HepG2 (cell line): ENCODE results near the gene KLRC4. TPM values are rescaled to one million over a fixed set of nuclear protein-coding genes. Genes with fewer than 3 reads are reported as not detected.
"Not testable (repeated sequence)": the region's sequence is repeated elsewhere in the genome, so short reads cannot be mapped to it uniquely, and the experiment has no call there.

ENCODE experiments used
- ATAC-seq: fragments of 200-7000 bp; cut with Tn5 transposase; 3 replicates; pipeline ENCODE4 v1.9.1; 2020; ENCODE audit warnings: mild to moderate bottlenecking, moderate library complexity
- BruUV-seq: library from RNA; stranded (reverse); fragments of 400-500 nt; replicated peaks from 2 replicates; lab custom pipeline; 2021; lab: Mats Ljungman, UMichigan
- CTCF ChIA-PET: fragments of 300-600 bp; formaldehyde crosslinking; extraction: SDS; loops from one replicate; lab custom pipeline; 2021; ENCODE audit warnings: low total read pairs, inconsistent platforms, low intra/inter-chr PET ratio; lab: Yijun Ruan, JAX
- POLR2A ChIA-PET: fragments of 350-600 bp; sonication (Branson Sonifier 250); formaldehyde crosslinking; loops from one replicate; lab custom pipeline; 2020; ENCODE audit warnings: antibody characterized with exemption, inconsistent platforms; lab: Yijun Ruan, JAX
- DNase-seq: peaks from one replicate; pipeline ENCODE4 v3.0.0-alpha.2; 2015; ENCODE audit warnings: low spot score
- FAIRE-seq: peaks from 3 replicates; lab custom pipeline; 2011; peaks lifted over from hg19 to GRCh38; lab: Jason Lieb, UNC
- H2AFZ ChIP-seq: one replicate; pipeline ENCODE4 v1.6.1; 2011; ENCODE audit warnings: low read length, inconsistent platforms
- H3K27ac ChIP-seq: fragments of 300-600 bp; 3 replicates; pipeline ENCODE4 v1.8.0; 2011; ENCODE audit warnings: mixed run types, mild to moderate bottlenecking, mixed read lengths, low read length, inconsistent platforms; ENCODE audit not compliant: insufficient read depth; ENCODE audit errors: extremely low read length
- H3K27me3 ChIP-seq, 2 experiments: fragments of 200-600 bp in 1 of 2; 2 replicates in 1 of 2; 3 replicates in 1 of 2; pipeline versions ENCODE4 v1.6.0 to v1.8.0; 2011; ENCODE audit warnings: low read length in 2 of 2, mild to moderate bottlenecking in 2 of 2, moderate library complexity in 2 of 2, inconsistent platforms in 1 of 2; ENCODE audit not compliant: insufficient read depth in 2 of 2, control insufficient read depth in 1 of 2
- H3K36me3 ChIP-seq, 2 experiments: fragments of 200-600 bp in 1 of 2; replicated peaks in 1 of 2; 2 replicates in 1 of 2; 3 replicates in 1 of 2; pipeline versions ENCODE4 v1.5.1 to v1.8.0; 2011; ENCODE audit warnings: low read length in 2 of 2, inconsistent platforms in 1 of 2; ENCODE audit not compliant: insufficient read depth in 2 of 2, control insufficient read depth in 1 of 2
- H3K4me1 ChIP-seq: 2 replicates; pipeline ENCODE4 v1.5.1; 2012; ENCODE audit warnings: low read length, inconsistent platforms; ENCODE audit not compliant: insufficient read depth
- H3K4me2 ChIP-seq: 2 replicates; pipeline ENCODE4 v1.6.0; 2011; ENCODE audit warnings: low read depth, low read length, inconsistent platforms
- H3K4me3 ChIP-seq, 3 experiments: fragments of 200-600 bp in 1 of 3; sonication (generic), shearing (Covaris generic) in 1 of 3; replicated peaks in 1 of 3; 2 replicates each; pipeline ENCODE4 v1.5.1; 2011 to 2016; ENCODE audit warnings: low read length in 3 of 3, inconsistent platforms in 2 of 3, low read depth in 2 of 3, mild to moderate bottlenecking in 2 of 3, control low read depth in 1 of 3, mixed read lengths in 1 of 3; ENCODE audit not compliant: insufficient read depth in 1 of 3
- H3K79me2 ChIP-seq: one replicate; pipeline ENCODE4 v1.6.1; 2011; ENCODE audit warnings: low read length, inconsistent platforms; ENCODE audit not compliant: insufficient read depth
- H3K9ac ChIP-seq: 2 replicates; pipeline ENCODE4 v1.6.0; 2011; ENCODE audit warnings: mild to moderate bottlenecking, low read depth, low read length, inconsistent platforms; ENCODE audit not compliant: insufficient read depth
- H3K9me3 ChIP-seq: 2 replicates; pipeline ENCODE4 v1.5.1; 2012; ENCODE audit warnings: mild to moderate bottlenecking, low read length
- H4K20me1 ChIP-seq: 2 replicates; pipeline ENCODE4 v1.6.0; 2011; ENCODE audit warnings: inconsistent platforms, mild to moderate bottlenecking, low read length, moderate library complexity; ENCODE audit not compliant: insufficient read depth
- CCDC6 ChIP-seq: sonication (generic); formaldehyde crosslinking; IDR thresholded peaks from 2 replicates; pipeline ENCODE4 v1.8.1; 2022; ENCODE audit warnings: mild to moderate bottlenecking, missing genetic modification reagents, moderate library complexity
- E2F5 ChIP-seq: sonication (generic); formaldehyde crosslinking; conservative IDR thresholded peaks from 2 replicates; pipeline ENCODE4 v1.4.0; 2020; ENCODE audit warnings: missing genetic modification reagents
- HOXA9 ChIP-seq: sonication (generic); formaldehyde crosslinking; IDR thresholded peaks from 2 replicates; pipeline ENCODE4 v1.8.1; 2022; ENCODE audit warnings: missing genetic modification reagents, mild to moderate bottlenecking, moderate library complexity, borderline replicate concordance
- IRX3 ChIP-seq: sonication (generic); formaldehyde crosslinking; IDR thresholded peaks from 2 replicates; pipeline ENCODE4 v1.8.1; 2023; ENCODE audit warnings: mild to moderate bottlenecking, low read depth, missing genetic modification reagents, borderline replicate concordance
- KAT7 ChIP-seq: IDR thresholded peaks from 2 replicates; pipeline ENCODE4 v1.6.1; 2018; ENCODE audit warnings: borderline replicate concordance, missing compliant biosample characterization
- MED8 ChIP-seq: sonication (generic); formaldehyde crosslinking; IDR thresholded peaks from 2 replicates; pipeline ENCODE4 v1.8.1; 2023; ENCODE audit warnings: mild to moderate bottlenecking, missing genetic modification reagents; ENCODE audit not compliant: insufficient replicate concordance
- SNAPC2 ChIP-seq: sonication (generic); formaldehyde crosslinking; IDR thresholded peaks from 2 replicates; pipeline ENCODE4 v1.8.1; 2022; ENCODE audit warnings: mild to moderate bottlenecking, missing genetic modification reagents
- ZNF619 ChIP-seq: sonication (generic); formaldehyde crosslinking; IDR thresholded peaks from 2 replicates; pipeline ENCODE4 v1.4.0; 2020; ENCODE audit warnings: mild to moderate bottlenecking, missing genetic modification reagents
- WGBS: methylation state at CpG from one replicate; pipeline ENCODE4 v1.1.6; 2017; ENCODE audit warnings: low lambda C conversion rate; 5-methylcytosine and 5-hydroxymethylcytosine counted together
- in situ Hi-C: cut with HindIII; loops from 2 replicates; pipeline ENCODE4 v1.10.0; 2017; ENCODE audit warnings: low pct_unique_long_range_greater_than_20kb; ENCODE audit not compliant: extremely low pct_ligation_motif_present
- intact Hi-C: fragments of 100-400 bp; cut with micrococcal nuclease; formaldehyde crosslinking; loops from one replicate; pipeline ENCODE4 v1.10.0; 2022; ENCODE audit not compliant: unreplicated experiment
- polyA plus RNA-seq, 8 experiments: library from polyadenylated mRNA; depleted of rRNA in 3 of 8; stranded (reverse) in 7 of 8; unstranded in 1 of 8; fragments of >200 nt; fragmentation: Illumina TruSeq in 4 of 8; extraction: Trizol in 4 of 8; gene quantifications; 2 replicates each; pipeline versions ENCODE4 v1.2.1 to v1.2.3, GENCODE V29; 2011 to 2016; ENCODE audit warnings: low read depth in 4 of 8, missing spikeins in 1 of 8, mixed read lengths in 1 of 8; ENCODE audit not compliant: insufficient read depth in 1 of 8
- total RNA-seq, 5 experiments: library from RNA; depleted of rRNA; stranded (reverse); fragments of >200 nt; fragmentation: Illumina TruSeq; extraction: Trizol; gene quantifications; 2 replicates each; pipeline ENCODE4 v1.2.3, GENCODE V29; 2016; ENCODE audit warnings: low read depth in 1 of 5

The KLRC4 gene
- total and polyA plus RNA-seq, 2 of the 13 experiments (the other 11 are each of a cell fraction or from before 2014, with no cell fraction given): 0.09 TPM; not detected in 1

GRCh38 chr12:10397296-10397695 is 12.3 kb downstream of the KLRC4 start:
- DNase-seq (no peak), FAIRE-seq (no peak), ATAC-seq (no peak)
- no TSS peak for BruUV-seq
- intact Hi-C loops (no loop called here), in situ Hi-C loops (no loop called here)
- Histone ChIP-seq H3K27ac (no peak overlapping the region), H3K9me3 (no peaks in the 10 kb centered on the region), H3K36me3 (no peaks in the 10 kb centered on the region), H2AFZ (no peak overlapping the region), H3K4me3 (no peak overlapping the region), H4K20me1 (no peaks in the 10 kb centered on the region), H3K9ac (no peak overlapping the region), H3K4me1 (peaks cover 19% of the 10 kb centered on the region), H3K4me2 (no peak overlapping the region), H3K79me2 (no peaks in the 10 kb centered on the region), H3K27me3 (no peaks in the 10 kb centered on the region)
- 8% methylated on average over 2 of the region's 2 CpGs for WGBS
- CTCF ChIA-PET: no interaction called here
- POLR2A ChIA-PET: no interaction called here
- TF ChIP-seq SNAPC2 (CRISPR knock-in tag) (no peak), CCDC6 (no peak), ZNF619 (CRISPR knock-in tag) (no peak), MED8 (CRISPR knock-in tag) (no peak), IRX3 (CRISPR knock-in tag) (no peak), E2F5 (CRISPR knock-in tag) (no peak), HOXA9 (no peak), KAT7 (no peak)

- H3K9ac ChIP-seq, H3K4me3 ChIP-seq, H4K20me1 ChIP-seq, H3K79me2 ChIP-seq, H3K9me3 ChIP-seq, intact Hi-C loops, in situ Hi-C loops, H3K27me3 ChIP-seq, H3K36me3 ChIP-seq, BruUV-seq, DNase-seq, CTCF ChIA-PET, H2AFZ ChIP-seq, ATAC-seq, H3K27ac ChIP-seq: not testable (repeated sequence)
- peaks cover 19% of the 10 kb centered on the region for H3K4me1 ChIP-seq
- 74% methylated on average over 15 of the region's 15 CpGs for WGBS
- peak overlapping the region; percentile 18; the same call in 1 of the 2 replicates for H3K4me2 ChIP-seq
- FAIRE-seq: peak; percentile 36
- POLR2A ChIA-PET: interaction anchor here (1.0 kb wide), 2 partner anchors 15 to 32 kb away, joined by 3 to 4 read pairs; no protein-coding TSS in a partner anchor
These were observed 13.4 kb downstream of the KLRC4 start for GRCh38 chr12:10396176-10396575.
